Bronchial epithelial cell (primary cell): ENCODE data around the gene RHCE. TPM values are rescaled to one million over a fixed set of nuclear protein-coding genes. Genes with fewer than 3 reads are reported as not detected.
A peak's percentile ranks its signal among the peaks of the same experiment; 100 is the strongest.
"Not testable (repeated sequence)": the region's sequence is repeated elsewhere in the genome, so short reads cannot be mapped to it uniquely, and the experiment has no call there.

ENCODE experiments used
- DNase-seq: peaks from one replicate; pipeline ENCODE4 v3.0.0-alpha.2; 2010; ENCODE audit warnings: low read depth
- FAIRE-seq: peaks from 2 replicates; lab custom pipeline; 2011; peaks lifted over from hg19 to GRCh38; lab: Jason Lieb, UNC
- H3K27me3 ChIP-seq: 2 replicates; pipeline ENCODE4 v1.5.1; 2011; ENCODE audit warnings: low read length; ENCODE audit not compliant: control insufficient read depth, insufficient read depth
- H3K36me3 ChIP-seq: 2 replicates; pipeline ENCODE4 v1.5.1; 2011; ENCODE audit warnings: low read length; ENCODE audit not compliant: control insufficient read depth, insufficient read depth
- H3K4me3 ChIP-seq: 2 replicates; pipeline ENCODE4 v1.5.1; 2011; ENCODE audit warnings: mild to moderate bottlenecking, low read depth, low read length, control low read depth
- total RNA-seq: library from RNA; depleted of rRNA; stranded (reverse); fragments of >200 nt; gene quantifications from 2 replicates; pipeline ENCODE4 v1.2.1, GENCODE V29; 2014
- TF ChIP-seq, protein P1 (sequence below): IDR thresholded peaks from 2 replicates; pipeline ENCODE4 v1.5.1; 2011; ENCODE audit warnings: mild to moderate bottlenecking, moderate library complexity, low read length, control low read depth, inconsistent platforms; ENCODE audit not compliant: insufficient read depth, severe bottlenecking

Gene RHCE
- total RNA-seq, 1 donor from 2014 or later, result 3.7 TPM

DNA sequence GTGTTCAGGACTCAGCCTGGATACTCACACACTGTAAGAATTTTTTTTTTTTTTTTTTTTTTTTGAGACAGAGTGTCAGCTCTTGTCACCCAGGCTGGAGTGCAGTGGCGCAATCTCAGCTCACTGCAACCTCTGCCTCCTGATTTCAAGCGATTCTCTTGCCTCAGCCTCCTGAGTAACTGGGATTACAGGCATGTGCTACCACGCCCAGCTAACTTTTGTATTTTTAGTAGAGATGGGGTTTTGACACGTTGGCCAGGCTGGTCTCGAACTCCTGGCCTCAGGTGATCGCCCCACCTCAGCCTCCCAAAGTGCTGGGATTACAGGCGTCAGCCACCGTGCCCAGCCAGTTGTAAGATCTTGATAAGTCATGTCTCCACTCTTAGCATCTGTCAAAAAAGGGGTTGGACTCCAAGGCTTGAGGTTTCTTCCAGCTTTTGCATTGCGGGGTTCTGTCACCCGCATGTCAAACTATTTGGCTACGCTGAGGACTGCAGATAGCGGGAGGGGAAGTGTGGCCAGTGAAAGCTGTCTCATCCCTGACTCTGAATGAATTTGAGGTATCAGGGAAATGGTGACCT lies 50.8 kb downstream of the RHCE start:
- not testable (repeated sequence) for H3K36me3 ChIP-seq, H3K4me3 ChIP-seq, FAIRE-seq, H3K27me3 ChIP-seq, DNase-seq

DNA sequence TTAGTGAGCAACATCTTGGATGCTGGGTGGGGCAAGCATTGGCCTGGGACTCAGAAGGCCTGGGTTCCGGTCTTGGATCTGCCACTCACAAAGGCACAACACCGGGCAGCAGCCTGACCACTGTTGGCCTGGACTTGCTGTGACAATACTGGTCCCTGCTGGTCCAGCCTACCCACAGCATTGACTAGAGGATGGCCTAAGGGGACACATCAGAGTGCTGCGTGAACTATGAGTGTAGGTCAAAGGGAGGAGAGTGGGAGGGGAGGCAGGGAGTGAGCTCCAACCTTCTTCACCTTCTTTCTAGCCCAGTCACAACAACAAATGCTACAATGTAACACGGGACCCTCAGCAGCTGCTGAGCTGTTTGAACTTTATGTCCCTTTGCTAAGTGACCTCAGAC lies 51.4 kb downstream of the RHCE start:
- TF ChIP-seq, protein P1, sequence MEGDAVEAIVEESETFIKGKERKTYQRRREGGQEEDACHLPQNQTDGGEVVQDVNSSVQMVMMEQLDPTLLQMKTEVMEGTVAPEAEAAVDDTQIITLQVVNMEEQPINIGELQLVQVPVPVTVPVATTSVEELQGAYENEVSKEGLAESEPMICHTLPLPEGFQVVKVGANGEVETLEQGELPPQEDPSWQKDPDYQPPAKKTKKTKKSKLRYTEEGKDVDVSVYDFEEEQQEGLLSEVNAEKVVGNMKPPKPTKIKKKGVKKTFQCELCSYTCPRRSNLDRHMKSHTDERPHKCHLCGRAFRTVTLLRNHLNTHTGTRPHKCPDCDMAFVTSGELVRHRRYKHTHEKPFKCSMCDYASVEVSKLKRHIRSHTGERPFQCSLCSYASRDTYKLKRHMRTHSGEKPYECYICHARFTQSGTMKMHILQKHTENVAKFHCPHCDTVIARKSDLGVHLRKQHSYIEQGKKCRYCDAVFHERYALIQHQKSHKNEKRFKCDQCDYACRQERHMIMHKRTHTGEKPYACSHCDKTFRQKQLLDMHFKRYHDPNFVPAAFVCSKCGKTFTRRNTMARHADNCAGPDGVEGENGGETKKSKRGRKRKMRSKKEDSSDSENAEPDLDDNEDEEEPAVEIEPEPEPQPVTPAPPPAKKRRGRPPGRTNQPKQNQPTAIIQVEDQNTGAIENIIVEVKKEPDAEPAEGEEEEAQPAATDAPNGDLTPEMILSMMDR, result no peak
- no peak for DNase-seq
- Histone ChIP-seq H3K36me3 (no peaks in the 10 kb centered on the region), H3K4me3 (no peak overlapping the region), H3K27me3 (no peaks in the 10 kb centered on the region)
- no peak for FAIRE-seq

DNA sequence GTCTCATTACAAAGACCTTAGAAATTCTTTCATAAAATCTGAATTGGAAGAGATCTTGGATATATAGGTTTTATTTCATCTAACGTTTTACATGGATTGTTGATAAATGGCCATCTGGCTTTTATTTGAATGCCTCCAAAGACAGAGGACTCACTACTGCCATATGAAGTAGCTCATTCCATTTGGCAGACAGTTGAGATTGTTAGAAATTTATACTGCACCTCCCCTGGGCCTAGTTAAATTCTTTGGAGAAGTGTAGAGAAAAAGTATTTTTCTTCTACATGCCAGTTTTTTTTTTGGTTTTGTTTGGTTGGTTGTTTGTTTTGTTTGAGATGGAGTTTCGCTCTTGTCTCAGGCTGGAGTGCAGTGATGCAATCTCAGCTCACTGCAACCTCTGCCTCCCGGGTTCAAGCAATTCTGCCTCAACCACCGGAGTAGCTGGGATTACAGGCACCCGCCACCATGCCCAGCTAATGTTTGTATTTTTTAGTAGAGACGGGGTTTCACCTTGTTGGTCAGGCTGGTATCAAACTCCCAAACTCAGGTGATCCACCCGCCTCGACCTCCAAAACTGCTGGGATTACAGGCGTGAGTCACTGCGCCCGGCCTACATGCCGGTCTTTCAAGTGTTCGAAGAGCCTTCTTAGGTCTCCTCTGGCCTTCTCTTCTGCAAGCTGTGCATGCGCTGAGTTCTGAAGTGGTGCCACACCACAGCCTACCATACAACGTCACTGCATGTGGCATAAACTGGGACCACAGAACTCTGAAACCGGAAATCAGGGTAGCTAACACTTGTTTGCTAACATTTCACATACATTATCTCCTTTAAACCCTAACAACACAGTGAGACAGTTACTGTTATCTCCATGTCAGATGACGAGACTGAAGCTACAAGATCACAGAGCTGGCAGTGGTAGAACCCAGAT lies 57.7 kb downstream of the RHCE start:
- H3K36me3 ChIP-seq, H3K4me3 ChIP-seq, DNase-seq, H3K27me3 ChIP-seq: not testable (repeated sequence)
- peak; percentile 28 for FAIRE-seq

DNA sequence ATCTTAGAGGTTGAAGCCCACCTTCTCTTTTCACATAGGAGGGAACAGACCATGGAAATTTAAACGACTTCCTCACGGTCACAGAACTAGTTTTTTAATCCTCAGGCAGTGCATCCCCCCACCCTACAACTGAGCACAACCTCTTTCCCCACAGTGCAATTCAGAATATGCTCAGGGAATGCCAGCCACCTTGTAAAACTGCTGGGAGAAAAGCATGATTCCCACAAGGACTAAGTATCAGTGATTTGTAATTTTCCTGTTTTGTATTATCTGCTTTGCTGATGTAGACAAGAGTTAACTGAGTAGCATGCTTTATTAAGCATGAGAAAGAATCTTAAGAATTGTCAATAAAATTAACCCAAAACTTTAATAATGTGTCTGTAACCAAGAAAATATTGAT lies 58.7 kb downstream of the RHCE start:
- FAIRE-seq, result no peak
- TF ChIP-seq, protein P1, result no peak
- DNase-seq, result no peak
- H3K36me3 ChIP-seq, result peaks cover 9% of the 10 kb centered on the region
- H3K4me3 ChIP-seq, result no peak overlapping the region
- no peaks in the 10 kb centered on the region for H3K27me3 ChIP-seq

DNA sequence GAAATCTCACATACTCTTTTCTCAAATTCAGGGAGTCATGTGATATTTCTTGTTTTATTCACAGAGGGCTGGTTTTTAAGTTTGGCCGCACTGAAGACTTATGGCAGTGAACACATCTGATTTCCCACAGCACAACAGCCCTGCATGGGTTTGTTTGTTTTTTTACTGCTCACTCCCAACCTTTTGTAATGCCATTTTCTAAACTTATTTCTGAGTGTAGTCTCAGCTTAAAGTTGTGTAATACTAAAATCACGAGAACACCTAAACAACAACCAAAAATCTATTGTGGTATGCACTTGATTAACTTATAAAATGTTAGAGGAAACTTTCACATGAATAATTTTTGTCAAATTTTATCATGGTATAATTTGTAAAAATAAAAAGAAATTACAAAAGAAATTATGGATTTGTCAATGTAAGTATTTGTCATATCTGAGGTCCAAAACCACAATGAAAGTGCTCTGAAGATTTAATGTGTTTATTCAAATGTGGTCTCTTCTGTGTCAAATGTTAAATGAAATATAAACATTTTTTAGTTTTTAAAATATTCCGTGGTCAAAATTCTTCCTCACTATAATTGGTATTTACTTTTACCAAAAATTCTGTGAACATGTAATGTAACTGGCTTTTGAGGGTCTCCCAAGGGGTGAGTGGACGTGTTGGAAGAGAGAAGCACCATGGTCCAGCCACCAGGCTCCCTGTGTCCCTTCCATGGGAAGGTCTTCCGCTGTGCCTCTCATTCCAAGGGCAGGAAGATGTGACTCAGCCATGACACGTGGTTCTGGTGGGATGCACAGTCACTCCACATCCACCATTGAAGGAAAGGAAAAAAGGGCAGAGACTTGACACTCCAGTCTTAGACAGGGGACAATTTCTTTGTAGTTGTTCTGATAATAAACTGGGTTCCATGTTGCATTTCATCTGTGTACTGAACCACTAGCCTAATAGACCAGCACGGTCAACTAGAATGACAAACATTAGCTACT lies 59.7 kb downstream of the RHCE start:
- DNase-seq, result peak; percentile 56
- H3K36me3 ChIP-seq, result peaks cover 10% of the 10 kb centered on the region
- FAIRE-seq, result no peak
- H3K4me3 ChIP-seq, result no peak overlapping the region
- no peaks in the 10 kb centered on the region for H3K27me3 ChIP-seq
- TF ChIP-seq, protein P1, result no peak

DNA sequence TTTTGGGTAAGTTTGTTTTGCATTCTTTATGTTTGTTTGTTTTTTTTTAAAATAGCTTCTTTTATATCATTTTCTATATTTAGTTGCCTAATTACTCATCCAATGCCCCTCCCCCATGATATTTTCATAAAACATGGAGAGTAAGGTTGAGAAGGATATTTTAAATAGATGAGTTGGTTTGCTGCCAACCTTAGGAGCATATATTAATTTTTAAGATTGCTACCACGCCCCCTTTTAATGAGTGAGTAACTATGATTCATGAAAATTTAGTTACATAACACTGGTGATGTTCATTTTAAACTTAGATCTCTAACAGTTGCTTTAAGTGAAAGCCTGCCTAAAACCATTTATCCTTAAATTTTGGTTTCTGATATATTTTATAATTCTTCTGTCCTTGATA lies 63.8 kb downstream of the RHCE start:
- no peaks in the 10 kb centered on the region for H3K27me3 ChIP-seq
- FAIRE-seq, result no peak
- no peak overlapping the region for H3K4me3 ChIP-seq
- DNase-seq, result peak; percentile 48
- TF ChIP-seq, protein P1, result no peak
- H3K36me3 ChIP-seq, result peaks cover 15% of the 10 kb centered on the region
